Trophoblast cell (in vitro differentiated cells and primary cell): ENCODE data around the gene CFAP70.
"Not testable (repeated sequence)": the region's sequence is repeated elsewhere in the genome, so short reads cannot be mapped to it uniquely, and the experiment has no call there.

Experiments
- DNase-seq, 2 donors: peaks; one replicate each; pipeline ENCODE4 v3.0.0-alpha.2; 2016
- H2AFZ ChIP-seq: 2 replicates; pipeline ENCODE4 v1.6.1; 2013; ENCODE audit warnings: low read length, moderate library complexity, mild to moderate bottlenecking; ENCODE audit not compliant: insufficient read depth, poor library complexity
- H2AK5ac ChIP-seq: 2 replicates; pipeline ENCODE4 v1.6.1; 2013; ENCODE audit warnings: mild to moderate bottlenecking, low read length
- H2BK120ac ChIP-seq: 2 replicates; pipeline ENCODE4 v1.6.1; 2013; ENCODE audit warnings: low read length, mild to moderate bottlenecking, moderate library complexity; ENCODE audit not compliant: insufficient read depth, poor library complexity
- H2BK12ac ChIP-seq: 2 replicates; pipeline ENCODE4 v1.6.1; 2013; ENCODE audit warnings: mild to moderate bottlenecking, low read length, moderate library complexity
- H2BK5ac ChIP-seq: 2 replicates; pipeline ENCODE4 v1.6.1; 2013; ENCODE audit warnings: low read length, low read depth, moderate library complexity, mild to moderate bottlenecking; ENCODE audit not compliant: poor library complexity
- H3K14ac ChIP-seq: 2 replicates; pipeline ENCODE4 v1.6.1; 2013; ENCODE audit warnings: mild to moderate bottlenecking, low read length
- H3K18ac ChIP-seq: 2 replicates; pipeline ENCODE4 v1.6.1; 2013; ENCODE audit warnings: mild to moderate bottlenecking, low read length
- H3K23ac ChIP-seq: 2 replicates; pipeline ENCODE4 v1.6.1; 2013; ENCODE audit warnings: low read length
- H3K27ac ChIP-seq: 2 replicates; pipeline ENCODE4 v1.5.1; 2013; ENCODE audit warnings: low read depth, mild to moderate bottlenecking, inconsistent platforms, low read length, moderate library complexity
- H3K27me3 ChIP-seq: 2 replicates; pipeline ENCODE4 v1.6.1; 2013; ENCODE audit warnings: inconsistent platforms, mild to moderate bottlenecking, low read length, moderate library complexity; ENCODE audit not compliant: insufficient read depth
- H3K36me3 ChIP-seq, 2 experiments: 1 replicate in 1 of 2; 2 replicates in 1 of 2; pipeline ENCODE4 v1.6.1; 2013; ENCODE audit warnings: low read length in 2 of 2, mild to moderate bottlenecking in 2 of 2, moderate library complexity in 1 of 2; ENCODE audit not compliant: insufficient read depth in 2 of 2, control insufficient read depth in 1 of 2
- H3K4ac ChIP-seq: 2 replicates; pipeline ENCODE4 v1.6.1; 2013; ENCODE audit warnings: low read depth, mild to moderate bottlenecking, low read length, moderate library complexity
- H3K4me1 ChIP-seq, 2 experiments: 1 replicate in 1 of 2; 2 replicates in 1 of 2; pipeline ENCODE4 v1.6.1; 2013; ENCODE audit warnings: low read length in 2 of 2, mild to moderate bottlenecking in 2 of 2, moderate library complexity in 1 of 2; ENCODE audit not compliant: insufficient read depth in 2 of 2, control insufficient read depth in 1 of 2
- H3K4me2 ChIP-seq: 2 replicates; pipeline ENCODE4 v1.6.1; 2013; ENCODE audit warnings: inconsistent platforms, mild to moderate bottlenecking, low read length, moderate library complexity
- H3K4me3 ChIP-seq: 2 replicates; pipeline ENCODE4 v1.5.1; 2013; ENCODE audit warnings: mild to moderate bottlenecking, low read depth, low read length, inconsistent platforms
- H3K79me1 ChIP-seq: one replicate; pipeline ENCODE4 v1.6.1; 2013; ENCODE audit warnings: low read length
- H3K79me2 ChIP-seq: 2 replicates; pipeline ENCODE4 v1.6.1; 2013; ENCODE audit warnings: low read length, mild to moderate bottlenecking; ENCODE audit not compliant: control insufficient read depth, insufficient read depth, poor library complexity
- H3K9ac ChIP-seq: 2 replicates; pipeline ENCODE4 v1.6.1; 2013; ENCODE audit warnings: mild to moderate bottlenecking, low read length
- H3K9me3 ChIP-seq: 2 replicates; pipeline ENCODE4 v1.6.1; 2013; ENCODE audit warnings: low read depth, mild to moderate bottlenecking, control low read depth, inconsistent platforms, low read length; ENCODE audit not compliant: insufficient read depth
- H4K12ac ChIP-seq: 2 replicates; pipeline ENCODE4 v1.6.1; 2013; ENCODE audit warnings: low read depth, mild to moderate bottlenecking, low read length, moderate library complexity
- H4K8ac ChIP-seq: 2 replicates; pipeline ENCODE4 v1.6.1; 2013; ENCODE audit warnings: low read depth, mild to moderate bottlenecking, low read length, moderate library complexity
- H4K91ac ChIP-seq: one replicate; pipeline ENCODE4 v1.6.1; 2013; ENCODE audit warnings: low read depth, mild to moderate bottlenecking, low read length, moderate library complexity
- WGBS: extraction: QIAGEN DNeasy Blood & Tissue Kit; methylation state at CpG from one replicate; pipeline ENCODE4 v1.1.7; 2013; ENCODE audit warnings: missing lambda C conversion rate; ENCODE audit not compliant: insufficient read length, insufficient coverage; ENCODE audit errors: extremely low coverage; 5-methylcytosine and 5-hydroxymethylcytosine counted together

CFAP70 gene

DNA sequence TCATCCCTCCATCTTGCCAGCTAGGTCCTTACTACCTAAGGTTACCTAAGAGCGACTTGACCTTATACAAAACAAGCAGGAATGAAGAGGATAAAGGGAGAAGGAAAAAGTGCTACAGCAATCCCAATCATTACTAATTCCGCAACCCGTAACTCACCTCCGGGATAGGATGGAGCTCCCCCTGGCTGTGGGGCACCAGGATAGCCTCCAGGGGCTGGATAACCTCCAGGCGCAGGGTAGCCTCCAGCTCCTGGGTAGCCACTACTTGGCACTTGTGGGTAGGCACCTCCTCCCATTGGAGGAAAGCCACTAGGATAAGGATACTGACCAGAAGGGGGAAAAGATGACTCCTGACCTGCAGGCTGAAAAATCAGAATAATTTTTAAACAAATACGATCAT lies 39.4 kb upstream of the CFAP70 start:
- no peak overlapping the region for H3K4me2 ChIP-seq
- H3K4ac ChIP-seq: no peak overlapping the region
- no peak overlapping the region for H2BK120ac ChIP-seq
- H3K36me3 ChIP-seq: peaks cover 10 to 12% of the 10 kb centered on the region in 2 experiments
- H3K79me2 ChIP-seq: no peaks in the 10 kb centered on the region
- H3K9me3 ChIP-seq: no peaks in the 10 kb centered on the region
- no CpG with 5 or more reads among the region's 6 CpGs for WGBS
- H4K12ac ChIP-seq: no peak overlapping the region
- no peak overlapping the region for H2AK5ac ChIP-seq
- no peak overlapping the region for H3K14ac ChIP-seq
- DNase-seq: no peak
- H3K4me1 ChIP-seq: no peaks in the 10 kb centered on the region
- no peaks in the 10 kb centered on the region for H3K79me1 ChIP-seq
- H3K27ac ChIP-seq: no peak overlapping the region
- H3K27me3 ChIP-seq: no peaks in the 10 kb centered on the region
- H4K91ac ChIP-seq: no peak overlapping the region
- H3K4me3 ChIP-seq: no peak overlapping the region
- no peak overlapping the region for H4K8ac ChIP-seq
- H3K9ac ChIP-seq: no peak overlapping the region
- H2BK5ac ChIP-seq: no peak overlapping the region
- no peak overlapping the region for H2BK12ac ChIP-seq
- H2AFZ ChIP-seq: no peak overlapping the region
- no peak overlapping the region for H3K23ac ChIP-seq
- no peak overlapping the region for H3K18ac ChIP-seq

DNA sequence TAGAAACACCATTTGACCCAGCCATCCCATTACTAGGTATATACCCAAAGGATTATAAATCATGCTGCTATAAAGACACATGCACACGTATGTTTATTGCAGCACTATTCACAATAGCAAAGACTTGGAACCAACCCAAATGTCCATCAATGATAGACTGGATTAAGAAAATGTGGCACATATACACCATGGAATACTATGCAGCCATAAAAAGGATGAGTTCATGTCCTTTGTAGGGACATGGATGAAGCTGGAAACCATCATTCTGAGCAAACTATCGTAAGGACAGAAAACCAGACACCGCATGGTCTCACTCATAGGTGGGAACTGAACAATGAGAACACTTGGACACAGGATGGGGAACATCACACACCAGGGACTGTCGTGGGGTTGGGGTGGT lies 35.7 kb upstream of the CFAP70 start:
- H2BK5ac ChIP-seq, H4K8ac ChIP-seq: not testable (repeated sequence)

DNA sequence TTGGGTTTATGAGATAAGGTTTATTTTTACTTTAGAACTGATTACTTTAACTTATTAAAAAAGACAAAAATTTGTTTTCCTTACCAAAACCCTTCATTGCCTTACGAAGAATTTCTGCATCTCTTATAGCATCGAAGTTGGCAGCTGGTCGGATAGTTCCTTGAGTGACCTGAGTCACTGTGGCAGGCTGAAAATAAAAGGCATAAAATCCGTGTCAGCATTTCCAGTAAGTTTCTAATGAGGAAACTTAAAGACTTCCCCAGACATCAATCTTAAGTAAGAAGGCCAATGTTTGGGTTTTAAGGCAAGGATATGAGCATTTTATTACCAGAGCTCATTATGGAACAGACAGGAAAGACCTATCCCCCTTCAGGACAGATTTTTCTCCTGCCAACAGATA lies 29.6 kb upstream of the CFAP70 start:
- no peak for DNase-seq
- no peak overlapping the region for H3K23ac ChIP-seq
- H4K91ac ChIP-seq: no peak overlapping the region
- no peak overlapping the region for H2AFZ ChIP-seq
- H2BK120ac ChIP-seq: no peak overlapping the region
- H2AK5ac ChIP-seq: no peak overlapping the region
- no CpG with 5 or more reads among the region's 4 CpGs for WGBS
- no peak overlapping the region for H3K18ac ChIP-seq
- no peak overlapping the region for H2BK5ac ChIP-seq
- H4K12ac ChIP-seq: no peak overlapping the region
- H3K79me1 ChIP-seq: no peaks in the 10 kb centered on the region
- H3K4ac ChIP-seq: no peak overlapping the region
- H3K4me3 ChIP-seq: no peak overlapping the region
- H3K27ac ChIP-seq: no peak overlapping the region
- H3K4me2 ChIP-seq: no peak overlapping the region
- H3K9ac ChIP-seq: no peak overlapping the region
- peaks cover 23 to 27% of the 10 kb centered on the region in 2 experiments for H3K36me3 ChIP-seq
- H3K14ac ChIP-seq: no peak overlapping the region
- no peaks in the 10 kb centered on the region for H3K27me3 ChIP-seq
- no peaks in the 10 kb centered on the region for H3K4me1 ChIP-seq
- H4K8ac ChIP-seq: no peak overlapping the region
- H2BK12ac ChIP-seq: no peak overlapping the region
- no peaks in the 10 kb centered on the region for H3K9me3 ChIP-seq
- no peaks in the 10 kb centered on the region for H3K79me2 ChIP-seq

More for the DNA sequence above, 35.7 kb upstream of the CFAP70 start:
- not testable (repeated sequence) for H3K14ac ChIP-seq, H3K79me2 ChIP-seq, H4K12ac ChIP-seq, H3K4me3 ChIP-seq, H3K18ac ChIP-seq, H3K9me3 ChIP-seq, H4K91ac ChIP-seq, DNase-seq, H3K9ac ChIP-seq, H3K4me1 ChIP-seq, H3K4me2 ChIP-seq, H3K4ac ChIP-seq, H2AFZ ChIP-seq, H3K23ac ChIP-seq, H2BK120ac ChIP-seq, H2AK5ac ChIP-seq, H3K79me1 ChIP-seq, H3K27ac ChIP-seq, H2BK12ac ChIP-seq, H3K27me3 ChIP-seq
- WGBS: no CpG with 5 or more reads among the region's 4 CpGs
- peaks cover 17 to 20% of the 10 kb centered on the region in 2 experiments for H3K36me3 ChIP-seq

DNA sequence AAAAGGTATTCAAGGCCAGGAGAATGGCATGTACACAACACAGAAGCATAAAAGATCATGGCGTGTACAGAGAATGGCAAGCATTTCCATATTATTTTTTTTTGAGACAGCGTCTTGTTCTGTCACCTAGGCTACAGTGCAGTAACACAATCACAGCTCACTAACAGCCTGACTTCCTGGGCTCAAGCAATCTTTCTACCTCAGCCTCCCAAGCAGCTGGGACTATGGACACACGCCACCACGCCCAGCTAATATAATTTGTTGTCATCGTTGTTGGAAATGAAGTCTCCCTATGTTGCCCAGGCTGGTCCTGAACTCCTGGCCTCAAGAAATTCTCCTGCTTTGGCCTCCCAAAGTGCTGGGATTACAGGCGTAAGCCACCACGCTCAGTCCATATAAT lies 27.9 kb upstream of the CFAP70 start:
- Histone ChIP-seq H3K4me3 (no peak overlapping the region), H3K14ac (no peak overlapping the region), H4K12ac (no peak overlapping the region), H2BK5ac (no peak overlapping the region), H3K23ac (no peak overlapping the region), H3K18ac (no peak overlapping the region), H4K8ac (no peak overlapping the region), H3K4me2 (no peak overlapping the region), H2BK120ac (no peak overlapping the region), H3K79me2 (no peaks in the 10 kb centered on the region), H3K36me3 (peaks cover 27 to 34% of the 10 kb centered on the region in 2 experiments), H2AK5ac (no peak overlapping the region), H3K27ac (no peak overlapping the region), H3K27me3 (no peaks in the 10 kb centered on the region), H4K91ac (no peak overlapping the region), H3K4ac (no peak overlapping the region), H3K4me1 (no peaks in the 10 kb centered on the region), H2BK12ac (no peak overlapping the region), H3K9me3 (no peaks in the 10 kb centered on the region), H3K9ac (no peak overlapping the region), H2AFZ (no peak overlapping the region), H3K79me1 (no peaks in the 10 kb centered on the region)
- no peak for DNase-seq
- no CpG with 5 or more reads among the region's 7 CpGs for WGBS
